HG02763 (cell line): ENCODE data around the gene PPP1R14B.
A peak's percentile ranks its signal among the peaks of the same experiment; 100 is the strongest.

Experiments
- ATAC-seq: cut with Tn5 transposase; IDR thresholded peaks from one replicate; pipeline ENCODE4 v1.9.1; 2021; ENCODE audit warnings: mild to moderate bottlenecking, moderate library complexity; ENCODE audit not compliant: unreplicated experiment

Gene PPP1R14B

DNA sequence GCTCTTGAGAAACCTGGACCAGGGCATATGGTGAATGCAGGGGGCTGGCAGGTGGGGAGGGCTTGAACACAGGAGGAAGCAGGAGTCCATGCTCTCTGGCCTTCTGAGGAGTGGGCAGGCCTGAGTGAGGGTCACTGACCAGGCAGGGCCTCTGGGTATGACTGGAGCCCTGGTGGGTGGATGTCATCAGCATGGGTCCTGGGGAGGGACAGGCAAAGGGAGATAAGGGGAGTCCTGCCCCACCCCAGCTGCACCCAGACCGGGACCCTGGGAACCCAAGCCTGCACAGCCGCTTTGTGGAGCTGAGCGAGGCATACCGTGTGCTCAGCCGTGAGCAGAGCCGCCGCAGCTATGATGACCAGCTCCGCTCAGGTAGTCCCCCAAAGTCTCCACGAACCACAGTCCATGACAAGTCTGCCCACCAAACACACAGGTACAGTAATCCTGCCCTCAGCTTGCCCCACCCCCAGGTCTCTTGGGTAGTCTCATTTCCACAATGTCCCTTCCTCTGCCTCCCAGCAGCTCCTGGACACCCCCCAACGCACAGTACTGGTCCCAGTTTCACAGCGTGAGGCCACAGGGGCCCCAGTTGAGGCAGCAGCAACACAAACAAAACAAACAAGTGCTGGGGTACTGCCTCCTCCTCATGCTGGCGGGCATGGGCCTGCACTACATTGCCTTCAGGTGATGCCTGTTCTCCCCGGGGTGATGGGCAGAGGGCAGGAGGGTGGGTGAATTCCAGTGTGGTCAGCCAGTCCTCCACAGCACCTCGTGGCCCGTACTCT is 14.4 kb downstream of the PPP1R14B start:
- no peak for ATAC-seq

DNA sequence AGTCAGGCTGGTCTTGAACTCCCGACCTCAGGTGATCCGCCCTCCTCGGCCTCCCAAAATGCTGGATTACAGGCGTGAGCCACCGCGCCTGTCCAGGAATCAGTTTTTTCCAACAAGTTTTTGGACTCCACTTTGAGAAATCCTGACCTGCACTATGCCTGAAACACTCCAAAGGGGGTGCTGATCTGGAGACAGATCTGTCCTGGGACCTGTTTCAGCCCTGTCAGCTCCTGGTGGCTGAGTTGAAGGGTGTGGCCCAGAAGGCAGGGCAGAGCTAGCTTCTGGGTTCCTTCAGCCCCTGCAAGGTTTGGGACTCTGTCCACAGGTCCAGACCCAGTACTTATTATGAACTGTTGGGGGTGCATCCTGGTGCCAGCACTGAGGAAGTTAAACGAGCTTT is 15.2 kb downstream of the PPP1R14B start:
- ATAC-seq, result no peak

DNA sequence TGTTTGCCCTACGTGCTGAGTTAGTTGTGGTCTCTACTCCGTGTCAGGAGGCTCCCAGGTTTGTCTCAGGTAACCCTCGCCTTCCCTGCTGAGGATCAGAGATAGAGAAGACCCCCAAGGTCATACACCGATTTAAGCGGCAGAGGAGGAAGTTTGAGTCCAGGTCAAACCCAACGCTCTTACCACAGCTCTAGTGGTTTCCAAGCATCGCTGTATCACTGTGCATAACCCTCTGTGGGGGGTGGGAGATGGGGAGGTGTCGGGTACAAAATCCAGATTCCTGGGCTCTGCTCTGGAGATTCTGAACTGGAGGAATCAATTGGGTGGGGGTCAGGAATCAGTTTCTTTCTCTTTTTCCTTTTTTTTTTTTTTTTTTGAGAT is 15.8 kb downstream of the PPP1R14B start:
- no peak for ATAC-seq

DNA sequence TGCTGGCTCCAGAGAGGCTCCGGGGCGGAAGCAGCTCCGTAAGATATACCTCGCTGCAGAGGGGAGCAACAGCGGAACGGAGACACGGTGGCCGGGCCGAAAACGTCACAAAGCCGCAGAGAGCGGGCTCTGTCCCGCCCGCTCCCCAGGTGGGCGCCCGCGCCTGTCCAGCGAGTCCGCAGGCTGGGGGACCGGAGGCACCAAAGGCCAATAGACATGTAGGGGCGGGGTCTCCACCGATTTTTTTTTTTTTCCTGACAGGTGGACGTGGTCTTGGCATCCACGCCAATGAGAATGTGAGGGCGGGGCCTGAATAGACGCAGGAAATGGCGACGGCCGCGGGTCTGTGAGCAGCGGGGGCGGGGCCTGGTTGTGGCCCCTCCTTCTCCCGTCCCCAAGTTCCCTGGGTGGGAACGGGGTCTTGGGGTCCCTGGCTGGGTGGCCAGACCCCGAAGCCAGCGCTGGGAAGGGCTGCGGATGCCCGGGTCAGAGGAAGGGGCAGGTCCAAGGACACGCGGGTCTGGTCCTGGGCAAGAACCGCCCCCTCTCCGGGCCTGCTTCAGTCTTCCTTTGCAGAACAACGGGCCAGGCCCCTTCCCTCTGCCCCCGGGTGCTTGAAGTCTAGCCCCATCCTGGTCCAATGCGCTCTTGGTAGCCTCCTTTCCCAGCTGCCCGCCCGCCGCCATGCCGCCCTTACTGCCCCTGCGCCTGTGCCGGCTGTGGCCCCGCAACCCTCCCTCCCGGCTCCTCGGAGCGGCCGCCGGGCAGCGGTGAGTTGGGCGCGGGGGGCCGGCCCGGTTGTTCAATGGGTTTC is 16.4 kb downstream of the PPP1R14B start, which contains the start of gene DNAJC4:
Gene DNAJC4, plus strand, starts transcription at position 378 of the 814 bp plus-strand sequence. Its CDS starts 307 bp downstream, at position 685.
- ATAC-seq, result peak; percentile 62

DNA sequence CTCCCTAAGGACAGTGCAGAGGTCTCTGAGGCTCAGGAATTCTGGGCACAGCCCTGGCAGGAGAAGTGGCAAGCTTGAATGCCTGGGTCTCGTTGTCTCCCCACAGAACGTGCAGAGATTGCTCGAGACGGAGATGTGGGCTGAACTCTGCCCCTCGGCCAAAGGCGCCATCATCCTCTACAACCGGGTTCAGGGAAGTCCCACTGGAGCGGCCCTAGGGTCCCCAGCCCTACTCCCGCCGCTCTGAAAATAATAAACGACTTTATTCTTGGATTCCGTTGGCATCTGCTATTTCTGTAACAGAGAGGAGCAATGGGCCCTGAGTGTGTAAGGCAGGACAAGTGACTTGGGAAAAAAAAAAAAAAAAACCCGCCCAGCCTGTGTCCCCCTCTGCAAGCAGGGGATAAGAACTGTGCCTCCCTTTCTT is 17.0 kb downstream of the PPP1R14B start:
- ATAC-seq, result no peak

DNA sequence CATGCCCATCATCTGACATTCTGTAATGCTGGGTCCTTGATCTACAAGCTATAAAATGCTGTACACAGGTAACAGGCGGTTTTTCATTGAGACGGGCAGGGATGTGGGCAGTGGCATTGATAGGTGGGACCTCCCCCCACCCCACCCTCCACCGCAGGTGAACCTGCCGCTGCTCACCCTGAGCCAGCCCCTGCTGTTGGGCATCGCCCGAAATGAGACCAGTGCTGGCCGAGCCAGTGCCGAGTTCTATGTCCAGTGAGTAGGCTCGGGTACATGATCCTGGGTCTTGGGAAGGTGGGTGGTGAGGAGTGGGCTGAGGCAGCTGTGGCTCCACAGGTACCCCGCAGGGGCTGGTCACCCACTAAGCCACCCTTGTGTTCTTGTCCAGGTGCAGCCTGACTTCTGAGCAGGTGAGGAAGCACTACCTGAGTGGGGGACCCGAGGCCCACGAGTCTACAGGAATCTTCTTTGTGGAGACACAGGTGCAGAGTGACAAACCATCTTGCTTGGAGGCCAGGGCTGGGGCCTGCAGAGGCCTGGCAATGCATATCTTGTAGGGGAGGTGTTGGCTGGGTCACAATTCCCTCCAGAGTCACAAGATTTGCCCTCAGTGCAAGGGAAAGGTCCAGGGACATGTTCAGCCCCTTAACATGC is 17.5 kb downstream of the PPP1R14B start:
- ATAC-seq, result no peak

DNA sequence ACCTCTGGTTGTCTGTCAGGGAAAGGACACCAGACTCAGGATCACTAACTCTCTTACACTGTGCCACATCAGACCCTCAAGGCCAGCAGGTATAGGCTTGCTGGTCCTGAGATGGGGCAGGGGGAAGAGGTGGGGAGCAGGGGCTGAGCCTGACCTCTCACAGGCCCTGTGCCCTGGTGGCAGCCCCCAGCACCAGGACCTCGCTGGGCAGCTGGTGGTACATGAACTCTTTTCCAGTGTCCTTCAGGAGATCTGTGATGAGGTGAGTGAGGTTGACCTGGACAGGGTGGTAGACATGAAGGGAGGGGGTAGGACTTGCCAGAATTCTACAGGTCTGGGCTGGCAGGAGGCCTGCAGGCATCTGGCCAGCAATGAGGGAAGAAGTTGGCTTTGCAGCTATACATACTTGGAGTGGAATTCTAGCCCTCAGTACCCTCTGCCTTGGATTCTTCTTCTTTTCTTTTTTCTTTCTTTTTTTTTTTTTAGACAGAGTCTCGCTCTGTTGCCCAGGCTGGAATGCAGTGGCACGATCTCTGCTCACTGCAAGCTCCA is 19.3 kb downstream of the PPP1R14B start:
- ATAC-seq, result no peak

DNA sequence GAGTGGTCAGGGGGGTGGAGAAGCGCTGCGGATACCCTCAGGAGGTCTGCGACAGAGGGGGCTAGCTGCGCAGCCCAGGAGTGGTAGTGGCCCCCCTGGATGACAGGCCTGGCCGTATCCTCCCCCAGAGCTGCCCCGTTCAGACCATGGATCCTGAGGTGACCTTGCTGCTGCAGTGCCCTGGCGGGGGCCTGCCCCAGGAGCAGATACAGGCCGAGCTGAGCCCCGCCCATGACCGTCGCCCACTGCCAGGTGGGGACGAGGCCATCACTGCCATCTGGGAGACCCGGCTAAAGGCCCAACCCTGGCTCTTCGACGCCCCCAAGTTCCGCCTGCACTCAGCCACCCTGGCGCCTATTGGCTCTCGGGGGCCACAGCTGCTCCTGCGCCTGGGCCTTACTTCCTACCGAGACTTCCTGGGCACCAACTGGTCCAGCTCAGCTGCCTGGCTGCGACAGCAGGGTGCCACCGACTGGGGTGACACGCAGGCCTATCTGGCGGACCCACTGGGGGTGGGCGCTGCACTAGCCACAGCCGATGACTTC is 20.2 kb downstream of the PPP1R14B start:
- no peak for ATAC-seq

DNA sequence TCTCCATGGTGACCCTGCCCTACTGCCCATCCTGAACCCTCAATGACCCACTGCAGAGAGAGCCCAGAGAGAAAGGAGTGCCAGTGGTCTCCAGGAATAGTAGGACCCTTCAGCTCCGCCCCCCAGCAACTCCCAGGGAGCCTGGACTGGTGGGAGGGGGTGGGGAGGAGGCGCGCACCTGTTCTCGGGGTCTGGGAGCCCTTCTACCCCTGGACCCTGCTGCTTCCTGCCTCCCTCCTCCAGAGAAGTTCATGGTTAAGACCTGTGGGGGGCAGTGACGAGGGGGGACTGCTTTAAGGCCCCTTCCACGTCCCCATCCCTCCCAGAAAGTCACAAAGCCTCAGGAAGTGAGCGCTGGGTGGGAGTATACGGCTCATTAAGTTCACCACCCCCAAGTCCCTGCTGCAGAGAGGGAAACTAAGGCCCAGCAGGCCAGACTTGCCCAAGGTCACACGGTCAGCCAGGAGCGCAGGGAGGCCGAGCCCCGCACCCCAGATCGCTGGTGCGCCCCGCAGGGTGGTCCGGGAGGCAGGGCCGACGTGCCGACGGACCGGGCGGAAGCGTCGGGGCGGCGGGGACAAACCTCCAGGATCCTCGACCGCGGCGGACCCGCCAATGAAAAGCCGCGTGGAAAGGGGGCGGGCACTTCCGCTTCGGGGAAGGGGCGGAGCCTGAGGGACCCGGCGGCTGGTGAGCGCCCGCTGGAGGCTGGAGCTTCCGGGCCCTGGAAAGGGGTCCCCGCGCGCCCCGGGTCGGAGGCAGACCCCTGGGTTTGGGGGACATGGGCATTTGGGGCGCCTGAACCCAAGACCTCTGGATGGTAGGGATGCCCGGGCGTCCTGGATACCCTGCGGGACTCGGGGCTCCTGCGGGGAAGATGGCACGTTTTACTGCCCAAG is 20.9 kb downstream of the PPP1R14B start, which contains the start of the genes NUDT22 and TRPT1:
Gene NUDT22, plus strand, starts transcription at position 667 of the 899 bp plus-strand sequence. CDS start 379 bp downstream, outside the sequence.
Gene TRPT1, minus strand, starts transcription at position 579 of the 899 bp plus-strand sequence. Its CDS starts 326 bp downstream, at position 253.
- peak; percentile 39 for ATAC-seq

DNA sequence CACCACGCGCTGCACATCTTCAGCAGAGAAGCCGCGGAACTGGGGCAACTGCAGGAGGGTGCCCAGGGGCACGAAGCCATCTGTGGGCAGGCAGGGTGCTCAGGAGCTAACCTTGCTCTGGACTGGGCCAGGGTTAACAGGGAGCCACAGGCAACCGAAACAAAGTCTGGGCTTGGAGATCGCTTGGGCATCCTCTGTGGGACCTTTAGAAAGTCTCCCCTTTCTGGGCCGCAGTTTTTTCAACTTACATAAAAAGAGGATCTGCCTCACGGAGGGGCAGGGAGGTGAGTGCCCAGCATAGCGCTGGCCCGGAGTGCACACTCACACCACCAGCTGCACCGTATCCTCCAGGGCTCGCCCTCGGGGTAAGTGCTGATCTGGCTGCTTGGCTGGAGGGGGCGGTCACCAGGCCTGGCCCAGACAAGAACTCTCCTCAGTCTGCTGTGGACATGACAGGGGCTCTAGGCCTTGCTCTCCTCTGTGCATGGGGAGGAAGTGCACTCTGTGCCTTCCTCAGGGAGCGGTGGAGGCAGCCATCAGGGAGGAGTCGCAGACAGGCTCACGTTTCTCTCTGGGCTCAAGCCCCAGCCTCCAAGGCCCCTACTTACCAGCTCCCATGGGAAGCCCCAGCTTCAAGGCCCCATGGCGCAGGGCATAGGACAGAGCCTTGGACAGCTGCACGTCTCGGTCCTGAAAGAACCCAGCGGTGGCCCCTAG is 21.7 kb downstream of the PPP1R14B start:
- ATAC-seq, result no peak

DNA sequence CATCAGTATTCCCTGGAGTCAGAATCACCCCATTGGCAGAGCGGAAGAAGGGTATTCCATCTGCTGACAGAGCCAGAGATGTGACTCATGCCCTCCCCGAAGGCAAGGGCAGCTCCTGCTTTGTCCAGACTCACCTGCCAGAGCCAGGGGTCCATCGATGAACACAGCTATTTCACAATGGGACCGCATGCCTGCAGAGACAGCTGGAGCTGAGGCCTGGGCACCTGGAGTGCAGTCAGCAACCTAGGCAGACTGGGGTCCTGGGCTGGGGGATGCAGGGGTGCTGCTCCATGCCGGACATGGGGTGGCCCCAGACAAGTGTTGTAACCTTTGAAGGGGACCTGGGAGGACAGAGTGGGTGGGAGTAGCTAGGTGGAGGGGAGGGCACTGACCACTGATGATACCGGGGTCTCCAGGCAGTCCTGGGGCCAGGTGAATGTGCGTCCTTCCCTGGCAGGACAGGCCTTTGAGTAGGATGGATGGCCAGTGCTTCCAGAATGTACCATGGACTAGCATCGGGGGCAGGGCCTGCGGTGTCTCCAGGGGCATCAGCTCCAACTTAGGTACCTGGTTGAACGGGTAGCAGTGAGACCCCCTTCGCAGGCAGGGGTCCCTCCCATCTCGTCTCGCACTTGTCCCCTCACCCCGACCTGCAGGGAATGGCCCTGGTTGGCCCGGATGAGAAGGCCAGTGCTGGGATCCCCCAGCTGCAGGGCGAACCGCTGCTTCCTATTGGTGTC is 22.4 kb downstream of the PPP1R14B start:
- ATAC-seq, result no peak

DNA sequence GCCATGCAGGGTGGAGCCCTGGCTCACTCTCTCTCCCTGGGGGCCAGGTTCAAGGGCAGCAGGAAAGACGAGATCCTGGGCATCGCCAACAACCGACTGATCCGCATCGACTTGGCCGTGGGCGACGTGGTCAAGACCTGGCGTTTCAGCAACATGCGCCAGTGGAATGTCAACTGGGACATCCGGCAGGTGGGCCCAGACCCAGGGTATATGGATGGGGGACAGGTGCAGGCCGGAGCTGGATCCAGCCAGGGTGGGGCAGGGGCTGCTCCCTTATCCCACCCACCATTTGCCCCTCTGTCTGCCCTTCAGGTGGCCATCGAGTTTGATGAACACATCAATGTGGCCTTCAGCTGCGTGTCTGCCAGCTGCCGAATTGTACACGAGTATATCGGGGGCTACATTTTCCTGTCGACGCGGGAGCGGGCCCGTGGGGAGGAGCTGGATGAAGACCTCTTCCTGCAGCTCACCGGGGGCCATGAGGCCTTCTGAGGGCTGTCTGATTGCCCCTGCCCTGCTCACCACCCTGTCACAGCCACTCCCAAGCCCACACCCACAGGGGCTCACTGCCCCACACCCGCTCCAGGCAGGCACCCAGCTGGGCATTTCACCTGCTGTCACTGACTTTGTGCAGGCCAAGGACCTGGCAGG is 23.6 kb downstream of the PPP1R14B start:
- ATAC-seq, result no peak

DNA sequence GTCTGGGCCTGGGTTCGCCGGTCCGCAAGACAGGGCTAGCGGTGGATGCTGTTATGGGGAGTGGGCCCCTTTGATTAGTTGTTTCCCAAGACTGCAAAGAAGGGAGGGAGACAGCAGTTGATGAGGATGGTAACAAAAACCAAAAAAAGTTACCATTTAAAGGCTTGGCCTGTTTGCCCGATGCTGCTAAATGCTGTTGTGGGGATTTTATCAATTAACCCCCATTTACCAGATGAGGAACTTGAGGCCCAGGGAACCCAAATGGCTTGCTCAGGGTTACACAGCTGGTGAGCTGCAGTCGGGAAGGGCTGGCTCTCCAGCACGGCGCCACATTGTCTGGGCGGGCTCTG is 24.1 kb downstream of the PPP1R14B start:
- no peak for ATAC-seq

DNA sequence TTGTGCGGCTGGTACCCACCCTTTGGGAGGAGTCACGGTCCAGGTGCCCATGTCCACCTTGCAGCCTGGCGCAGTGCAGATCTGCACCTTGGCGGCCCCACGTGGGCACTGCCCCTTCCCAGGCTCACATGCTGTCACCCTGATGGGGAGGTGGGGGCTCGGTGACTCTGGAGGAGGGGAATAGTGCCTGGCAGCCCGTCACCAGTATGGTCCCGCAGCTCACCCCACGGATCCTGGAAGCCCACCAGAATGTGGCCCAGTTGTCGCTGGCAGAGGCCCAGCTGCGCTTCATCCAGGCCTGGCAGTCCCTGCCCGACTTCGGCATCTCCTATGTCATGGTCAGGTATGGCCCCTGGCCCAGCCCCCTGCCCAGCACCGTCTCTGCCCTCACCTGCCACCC is 25.9 kb downstream of the PPP1R14B start:
- no peak for ATAC-seq

DNA sequence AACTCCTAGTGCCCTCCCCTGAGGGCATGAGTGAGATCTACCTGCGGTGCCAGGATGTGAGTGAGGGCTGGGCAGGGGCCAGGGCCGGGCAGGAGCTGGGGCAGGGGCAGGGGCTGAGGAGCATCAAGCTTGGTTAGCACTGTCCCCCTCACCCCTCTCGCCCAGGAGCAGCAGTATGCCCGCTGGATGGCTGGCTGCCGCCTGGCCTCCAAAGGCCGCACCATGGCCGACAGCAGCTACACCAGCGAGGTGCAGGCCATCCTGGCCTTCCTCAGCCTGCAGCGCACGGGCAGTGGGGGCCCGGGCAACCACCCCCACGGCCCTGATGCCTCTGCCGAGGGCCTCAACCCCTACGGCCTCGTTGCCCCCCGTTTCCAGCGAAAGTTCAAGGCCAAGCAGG is 26.5 kb downstream of the PPP1R14B start:
- ATAC-seq, result no peak

DNA sequence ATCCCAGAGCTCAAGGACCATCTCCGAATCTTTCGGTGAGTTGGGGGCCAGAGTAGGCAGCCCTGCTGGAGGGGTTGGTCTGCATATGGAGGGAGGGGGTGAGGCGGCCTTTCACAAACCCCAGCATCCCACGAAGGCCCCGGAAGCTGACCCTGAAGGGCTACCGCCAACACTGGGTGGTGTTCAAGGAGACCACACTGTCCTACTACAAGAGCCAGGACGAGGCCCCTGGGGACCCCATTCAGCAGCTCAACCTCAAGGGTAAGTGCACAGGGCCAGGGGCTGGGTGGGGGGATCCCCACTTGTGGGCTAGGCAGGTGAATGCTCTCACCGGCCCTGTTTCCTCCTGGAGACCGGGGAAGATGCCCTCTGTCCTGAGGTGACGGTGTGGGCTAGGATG is 27.0 kb downstream of the PPP1R14B start:
- ATAC-seq, result no peak

DNA sequence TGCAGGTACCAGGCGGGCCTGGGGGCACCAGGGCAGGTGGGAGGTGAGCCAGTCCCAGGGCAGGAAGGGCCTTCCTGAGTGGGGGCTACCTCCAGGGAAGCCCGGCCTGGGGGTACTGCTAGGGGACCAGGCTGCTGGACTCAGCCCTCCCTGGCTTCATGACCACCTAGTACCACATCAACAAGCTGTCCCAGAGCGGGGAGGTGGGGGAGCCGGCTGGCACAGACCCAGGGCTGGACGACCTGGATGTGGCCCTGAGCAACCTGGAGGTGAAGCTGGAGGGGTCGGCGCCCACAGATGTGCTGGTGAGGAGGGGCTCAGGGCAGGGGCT is 27.4 kb downstream of the PPP1R14B start:
- ATAC-seq, result no peak
